ENCODE measurements around the gene SOCS4. TPM values are rescaled to one million over a fixed set of nuclear protein-coding genes. Genes with fewer than 3 reads are reported as not detected.
A peak's percentile ranks its signal among the peaks of the same experiment; 100 is the strongest.

The SOCS4 gene
- total RNA-seq, 2 donors from 2014 or later = 17.5 to 36.5 TPM

DNA sequence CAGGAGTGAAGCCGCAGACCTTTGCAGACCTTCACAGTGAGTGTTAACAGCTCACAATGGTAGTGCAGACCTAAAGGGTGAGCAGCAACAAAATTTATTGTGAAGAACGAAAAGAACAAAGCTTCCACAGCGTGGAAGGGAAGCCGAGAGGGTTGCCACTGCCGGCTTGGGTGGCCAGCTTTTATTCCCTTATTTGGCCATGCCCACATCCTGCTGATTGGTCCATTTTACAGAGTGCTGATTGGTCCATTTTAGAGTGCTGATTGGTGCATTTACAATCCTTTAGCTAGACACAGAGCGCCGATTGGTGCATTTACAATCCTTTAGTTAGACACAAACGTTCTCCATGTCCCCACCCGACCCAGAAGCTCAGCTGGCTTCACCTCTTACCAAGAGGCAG is 59.9 kb downstream of the SOCS4 start:
- Mint-ChIP-seq H3K27me3 (no peaks in the 10 kb centered on the region), H3K9me3 (no peaks in the 10 kb centered on the region), H3K4me1 (no peaks in the 10 kb centered on the region), H3K27ac (no peak overlapping the region), H3K4me3 (no peak overlapping the region), H3K36me3 (ENCODE audit: low read depth) (no peaks in the 10 kb centered on the region)
- ATAC-seq (replicated peaks) = no peak

DNA sequence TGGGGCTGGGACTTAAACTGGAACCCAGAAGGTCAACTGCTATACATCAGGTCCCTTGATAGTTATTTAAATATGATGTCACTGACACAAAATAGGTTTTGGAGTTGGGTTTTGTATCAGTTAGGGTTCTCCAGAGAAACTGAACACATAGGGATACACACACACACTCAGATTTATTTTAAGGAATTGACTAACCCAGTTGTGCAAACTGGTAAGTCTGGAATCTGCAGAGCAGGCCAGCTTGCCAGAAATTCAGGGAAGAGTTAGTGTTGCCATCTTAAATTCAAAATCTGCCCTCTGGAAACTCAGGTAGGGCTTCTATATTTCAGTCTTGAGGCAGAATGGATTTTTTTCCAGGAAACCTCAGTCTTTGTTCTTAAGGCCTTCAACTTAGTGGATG is 61.3 kb downstream of the SOCS4 start:
- no peak for ATAC-seq (replicated peaks)
- no peaks in the 10 kb centered on the region for H3K36me3 Mint-ChIP-seq (ENCODE audit: low read depth)
- H3K4me3 Mint-ChIP-seq = no peak overlapping the region
- H3K27ac Mint-ChIP-seq = no peak overlapping the region
- no peaks in the 10 kb centered on the region for H3K27me3 Mint-ChIP-seq
- no peaks in the 10 kb centered on the region for H3K9me3 Mint-ChIP-seq
- H3K4me1 Mint-ChIP-seq = peaks cover 4% of the 10 kb centered on the region

DNA sequence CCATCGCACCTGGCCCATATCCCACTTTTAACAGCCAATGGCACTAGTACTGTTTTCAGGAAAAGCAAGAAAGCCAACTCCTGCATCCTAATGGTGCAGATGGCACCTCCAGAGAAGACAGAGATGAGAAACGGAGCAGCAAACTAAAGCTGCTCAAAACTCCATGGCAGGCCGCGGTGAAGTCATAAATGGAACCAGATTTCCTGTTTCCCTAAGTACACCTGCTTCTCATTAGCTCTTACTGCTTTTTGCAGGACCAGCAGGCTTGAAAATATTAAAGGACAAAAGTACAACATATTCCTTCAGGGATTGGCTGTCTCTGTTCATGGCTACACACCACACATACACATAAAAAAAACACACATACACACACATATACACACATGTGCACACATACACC is 65.3 kb downstream of the SOCS4 start:
- H3K4me3 Mint-ChIP-seq = no peak overlapping the region
- peaks cover 10% of the 10 kb centered on the region for H3K4me1 Mint-ChIP-seq
- ATAC-seq (replicated peaks) = no peak
- H3K27ac Mint-ChIP-seq = no peak overlapping the region
- H3K36me3 Mint-ChIP-seq (ENCODE audit: low read depth) = no peaks in the 10 kb centered on the region
- no peaks in the 10 kb centered on the region for H3K27me3 Mint-ChIP-seq
- no peaks in the 10 kb centered on the region for H3K9me3 Mint-ChIP-seq

DNA sequence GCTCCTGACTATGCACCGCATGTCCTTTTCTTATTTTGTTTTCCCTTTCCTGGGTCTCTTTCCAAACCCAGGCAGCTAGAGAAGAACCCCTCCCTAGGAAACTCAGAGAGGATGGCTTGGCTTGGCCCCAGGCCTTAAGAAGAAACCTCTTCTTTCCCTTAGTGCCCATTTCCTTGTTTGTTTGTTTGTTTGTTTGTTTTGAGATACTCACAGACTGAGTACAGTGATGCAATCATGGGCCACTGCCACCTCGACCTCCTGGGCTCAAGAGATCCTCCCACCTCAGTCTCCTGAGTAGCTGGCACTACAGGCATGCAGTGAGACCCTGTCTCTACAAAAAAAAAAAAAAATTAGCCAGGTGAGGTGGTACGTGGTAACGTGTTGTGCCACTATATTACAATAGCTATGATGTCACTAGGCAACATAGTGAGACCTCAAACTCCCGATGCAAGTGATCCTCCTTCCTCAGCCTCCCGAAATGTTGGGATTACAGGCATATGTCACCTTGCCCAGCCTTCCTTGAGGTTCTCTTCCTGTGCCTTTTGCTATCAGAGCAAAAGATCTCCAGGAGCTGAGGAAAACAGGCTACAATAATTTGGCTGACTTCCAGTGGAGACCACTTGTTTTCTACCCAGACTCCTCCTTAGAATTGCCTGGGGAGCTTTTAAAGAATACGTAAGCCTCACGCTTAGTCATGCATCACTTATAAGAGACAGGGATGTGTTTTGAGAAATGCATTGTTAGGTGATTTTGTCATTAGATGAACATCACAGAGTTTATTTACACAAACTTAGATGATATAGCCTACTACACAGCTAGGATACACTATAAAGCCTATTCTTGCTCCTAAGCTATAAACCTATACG is 67.5 kb downstream of the SOCS4 start:
- no peak overlapping the region for H3K27ac Mint-ChIP-seq
- H3K4me1 Mint-ChIP-seq = peaks cover 26% of the 10 kb centered on the region
- H3K27me3 Mint-ChIP-seq = no peaks in the 10 kb centered on the region
- peaks cover 5% of the 10 kb centered on the region for H3K9me3 Mint-ChIP-seq
- peaks cover 6% of the 10 kb centered on the region for H3K36me3 Mint-ChIP-seq (ENCODE audit: low read depth)
- no peak for ATAC-seq (replicated peaks)
- H3K4me3 Mint-ChIP-seq = no peak overlapping the region

DNA sequence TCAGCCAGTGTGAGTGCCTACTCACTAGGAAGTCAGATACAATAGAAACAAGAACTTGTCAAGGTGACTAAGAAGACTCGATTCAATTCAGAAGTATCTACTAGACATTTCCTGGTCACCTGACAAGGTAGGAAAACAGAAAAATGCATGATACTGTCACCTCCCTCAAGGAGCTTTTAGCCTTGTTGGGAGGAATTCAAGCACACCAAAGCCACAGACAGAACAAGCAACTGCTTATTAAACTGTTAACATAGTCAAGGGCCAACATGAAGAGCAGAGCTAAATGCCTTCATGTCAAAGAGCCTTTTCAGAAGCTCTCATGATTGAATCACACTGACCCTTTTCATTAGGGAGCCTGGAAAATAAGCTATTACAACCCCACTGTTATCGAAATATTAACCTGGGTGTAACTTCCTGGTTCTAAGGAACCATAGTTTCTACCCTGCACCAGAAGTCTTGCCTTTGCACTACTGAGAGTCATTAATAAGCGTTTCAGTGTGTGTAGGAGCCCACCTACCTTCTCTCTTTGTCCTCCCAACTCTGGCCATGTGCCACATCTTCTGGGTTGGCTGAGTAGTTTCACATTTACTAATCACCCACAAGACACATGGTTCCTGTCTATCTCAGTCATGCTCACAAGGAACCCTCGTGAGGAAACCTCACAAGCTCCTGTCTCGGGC is 71.0 kb downstream of the SOCS4 start:
- peaks cover 40% of the 10 kb centered on the region for H3K4me1 Mint-ChIP-seq
- peak overlapping the region; percentile 80 for H3K4me3 Mint-ChIP-seq

DNA sequence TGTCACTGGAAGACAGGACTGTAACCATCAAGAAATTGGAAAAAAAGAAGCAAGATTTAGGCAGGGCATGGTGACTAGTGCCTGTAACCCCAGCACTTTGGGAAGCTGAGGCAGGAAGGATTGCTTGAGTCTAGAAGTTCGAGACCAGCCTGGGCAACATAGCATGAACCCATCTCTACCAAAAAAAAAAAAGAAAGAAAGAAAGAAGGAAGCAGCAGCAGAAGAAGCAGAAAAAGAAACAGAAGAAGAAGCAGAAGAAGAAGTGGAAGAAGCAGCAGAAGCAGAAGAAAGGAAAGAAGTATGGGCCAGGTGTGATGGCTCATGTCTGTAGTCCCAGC is 71.5 kb downstream of the SOCS4 start:
- Mint-ChIP-seq H3K27me3 (no peaks in the 10 kb centered on the region), H3K4me3 (peak overlapping the region; percentile 80), H3K36me3 (ENCODE audit: low read depth) (peaks cover 11% of the 10 kb centered on the region), H3K4me1 (peaks cover 42% of the 10 kb centered on the region), H3K9me3 (peaks cover 5% of the 10 kb centered on the region), H3K27ac (peak overlapping the region; percentile 95)
- no peak for ATAC-seq (replicated peaks)

More for the DNA sequence above, 71.0 kb downstream of the SOCS4 start:
- Mint-ChIP-seq H3K36me3 (ENCODE audit: low read depth) (peaks cover 9% of the 10 kb centered on the region), H3K27me3 (no peaks in the 10 kb centered on the region), H3K9me3 (peaks cover 5% of the 10 kb centered on the region), H3K27ac (peak overlapping the region; percentile 95)
- peak; percentile 78 for ATAC-seq (replicated peaks)

Other genes with a start within 250 kb of the SOCS4 start
- gene GCH1, start 124.4 kb upstream of the SOCS4 start, total RNA-seq = 10 to 100 TPM; 23.7 to 36.3 TPM
- 10 to 100 TPM; 39.9 to 60.0 TPM for gene WDHD1, start 137 bp upstream of the SOCS4 start, total RNA-seq
- gene MAPK1IP1L, start 24.4 kb downstream of the SOCS4 start, total RNA-seq = 100 to 1,000 TPM; 106 to 114 TPM
- 100 to 1,000 TPM in 1 of 2 donors, 10 to 100 TPM in 1; 63.4 to 258 TPM for gene LGALS3, start 102.0 kb downstream of the SOCS4 start, total RNA-seq
- gene DLGAP5, start 164.3 kb downstream of the SOCS4 start, total RNA-seq = 100 to 1,000 TPM in 1 of 2 donors, 10 to 100 TPM in 1; 93.8 to 102 TPM
- gene FBXO34, start 244.2 kb downstream of the SOCS4 start, total RNA-seq = 10 to 100 TPM; 16.3 to 30.1 TPM